ENCODE results near the gene MATR3. TPM values are rescaled to one million over a fixed set of nuclear protein-coding genes. Genes with fewer than 3 reads are reported as not detected.

MATR3 gene, protein sequence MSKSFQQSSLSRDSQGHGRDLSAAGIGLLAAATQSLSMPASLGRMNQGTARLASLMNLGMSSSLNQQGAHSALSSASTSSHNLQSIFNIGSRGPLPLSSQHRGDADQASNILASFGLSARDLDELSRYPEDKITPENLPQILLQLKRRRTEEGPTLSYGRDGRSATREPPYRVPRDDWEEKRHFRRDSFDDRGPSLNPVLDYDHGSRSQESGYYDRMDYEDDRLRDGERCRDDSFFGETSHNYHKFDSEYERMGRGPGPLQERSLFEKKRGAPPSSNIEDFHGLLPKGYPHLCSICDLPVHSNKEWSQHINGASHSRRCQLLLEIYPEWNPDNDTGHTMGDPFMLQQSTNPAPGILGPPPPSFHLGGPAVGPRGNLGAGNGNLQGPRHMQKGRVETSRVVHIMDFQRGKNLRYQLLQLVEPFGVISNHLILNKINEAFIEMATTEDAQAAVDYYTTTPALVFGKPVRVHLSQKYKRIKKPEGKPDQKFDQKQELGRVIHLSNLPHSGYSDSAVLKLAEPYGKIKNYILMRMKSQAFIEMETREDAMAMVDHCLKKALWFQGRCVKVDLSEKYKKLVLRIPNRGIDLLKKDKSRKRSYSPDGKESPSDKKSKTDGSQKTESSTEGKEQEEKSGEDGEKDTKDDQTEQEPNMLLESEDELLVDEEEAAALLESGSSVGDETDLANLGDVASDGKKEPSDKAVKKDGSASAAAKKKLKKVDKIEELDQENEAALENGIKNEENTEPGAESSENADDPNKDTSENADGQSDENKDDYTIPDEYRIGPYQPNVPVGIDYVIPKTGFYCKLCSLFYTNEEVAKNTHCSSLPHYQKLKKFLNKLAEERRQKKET
- total RNA-seq (100 to 1,000 TPM; 184 to 297 (median 227) TPM), polyA plus RNA-seq (100 to 1,000 TPM; 174 to 222 TPM)
- long read RNA-seq, donor 1, full-length matches to known transcripts: 83 of 854 reads
- long read RNA-seq, donor 1, partial matches to known transcripts: 676 of 854 reads
- long read RNA-seq, donor 1, other reads (novel, unspliced or antisense): 95 of 854 reads
- long read RNA-seq, donor 2, full-length matches to known transcripts: 47 of 401 reads
- long read RNA-seq, donor 2, partial matches to known transcripts: 354 of 401 reads
- long read RNA-seq, donor 2, other reads (novel, unspliced or antisense): 0 of 401 reads
- long read RNA-seq, donor 3, full-length matches to known transcripts: 541 of 679 reads
- long read RNA-seq, donor 3, partial matches to known transcripts: 26 of 679 reads
- long read RNA-seq, donor 3, other reads (novel, unspliced or antisense): 112 of 679 reads

DNA sequence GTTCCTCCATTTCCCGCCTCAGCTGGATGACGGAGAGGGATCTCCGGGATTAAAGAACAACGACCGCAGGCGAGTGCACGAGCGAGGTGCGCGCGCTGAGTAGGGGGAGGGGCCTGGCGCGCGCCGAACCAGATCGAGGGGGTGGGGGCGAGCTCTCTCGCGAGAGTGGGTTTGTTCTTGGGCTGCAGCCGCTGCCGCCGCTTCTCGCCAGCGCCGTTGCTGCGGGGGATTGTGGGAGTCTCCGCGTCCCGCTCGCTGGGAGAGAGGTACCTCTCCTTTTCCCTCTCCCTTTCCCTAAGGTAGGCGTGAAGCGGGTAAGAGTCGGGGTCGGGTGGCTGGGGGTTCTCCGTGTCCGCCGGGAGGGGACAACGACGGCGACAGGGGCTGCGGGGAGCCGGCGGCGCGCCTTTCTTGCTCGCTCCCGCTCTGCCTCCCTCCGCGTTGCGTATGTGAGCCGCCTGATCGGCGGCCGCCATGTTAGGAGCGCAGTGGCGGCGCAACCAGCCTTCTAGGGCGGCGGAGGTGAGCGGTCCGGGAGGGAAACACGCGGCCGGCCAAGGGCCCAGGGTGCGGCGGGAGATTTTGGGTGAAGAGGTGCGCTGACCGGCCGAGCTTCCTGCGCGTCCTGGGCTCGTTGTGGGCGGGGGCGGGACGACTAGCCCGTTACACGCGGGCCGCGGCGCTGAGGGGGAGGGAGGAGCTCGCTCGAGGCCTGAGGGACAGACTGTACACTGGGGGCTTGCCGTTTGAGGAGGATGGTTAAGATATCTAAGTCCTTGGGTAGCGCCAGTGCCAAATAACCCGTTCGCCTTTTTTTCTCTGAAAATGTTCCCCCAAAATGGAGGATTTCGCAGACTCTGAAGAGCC, at the start of gene MATR3:
MATR3 (plus strand) TSS at position 234 of the 867 bp plus-strand sequence. CDS start 13,676 bp downstream, outside the sequence.
- 0% methylated on average over 72 to 88 of the region's 88 CpGs for WGBS, 3 donors
- no peaks in the 10 kb centered on the region for H3K9me3 ChIP-seq
- H3K4me3 ChIP-seq: peak within 1 kb of the TSS; percentile 95
- H3K27ac ChIP-seq: peak within 1 kb of the TSS; percentile 95 to 100
- intact Hi-C loops (cut with DNase I): loop anchor here in 1 of 4 donors (5.0 kb wide), 1 partner anchor 49 kb away; the partner anchor contains the start of gene PAIP2
- no peaks in the 10 kb centered on the region for H3K27me3 ChIP-seq
- H3K4me1 ChIP-seq (ENCODE audit: insufficient read depth): peaks cover 10% of the 10 kb centered on the region
- no peaks in the 10 kb centered on the region for H3K36me3 ChIP-seq
- DNase-seq: peak; percentile 96 to 98 (median 97)
- TF ChIP-seq, protein P1, sequence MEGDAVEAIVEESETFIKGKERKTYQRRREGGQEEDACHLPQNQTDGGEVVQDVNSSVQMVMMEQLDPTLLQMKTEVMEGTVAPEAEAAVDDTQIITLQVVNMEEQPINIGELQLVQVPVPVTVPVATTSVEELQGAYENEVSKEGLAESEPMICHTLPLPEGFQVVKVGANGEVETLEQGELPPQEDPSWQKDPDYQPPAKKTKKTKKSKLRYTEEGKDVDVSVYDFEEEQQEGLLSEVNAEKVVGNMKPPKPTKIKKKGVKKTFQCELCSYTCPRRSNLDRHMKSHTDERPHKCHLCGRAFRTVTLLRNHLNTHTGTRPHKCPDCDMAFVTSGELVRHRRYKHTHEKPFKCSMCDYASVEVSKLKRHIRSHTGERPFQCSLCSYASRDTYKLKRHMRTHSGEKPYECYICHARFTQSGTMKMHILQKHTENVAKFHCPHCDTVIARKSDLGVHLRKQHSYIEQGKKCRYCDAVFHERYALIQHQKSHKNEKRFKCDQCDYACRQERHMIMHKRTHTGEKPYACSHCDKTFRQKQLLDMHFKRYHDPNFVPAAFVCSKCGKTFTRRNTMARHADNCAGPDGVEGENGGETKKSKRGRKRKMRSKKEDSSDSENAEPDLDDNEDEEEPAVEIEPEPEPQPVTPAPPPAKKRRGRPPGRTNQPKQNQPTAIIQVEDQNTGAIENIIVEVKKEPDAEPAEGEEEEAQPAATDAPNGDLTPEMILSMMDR (IDR thresholded peaks at IDR 0.05): peak in 2 of 3 donors; percentile 6 to 40
- TF ChIP-seq EP300 (IDR thresholded peaks at IDR 0.05): peak; percentile 51
- peak; percentile 98 for TF ChIP-seq POLR2A (IDR thresholded peaks at IDR 0.05)

DNA sequence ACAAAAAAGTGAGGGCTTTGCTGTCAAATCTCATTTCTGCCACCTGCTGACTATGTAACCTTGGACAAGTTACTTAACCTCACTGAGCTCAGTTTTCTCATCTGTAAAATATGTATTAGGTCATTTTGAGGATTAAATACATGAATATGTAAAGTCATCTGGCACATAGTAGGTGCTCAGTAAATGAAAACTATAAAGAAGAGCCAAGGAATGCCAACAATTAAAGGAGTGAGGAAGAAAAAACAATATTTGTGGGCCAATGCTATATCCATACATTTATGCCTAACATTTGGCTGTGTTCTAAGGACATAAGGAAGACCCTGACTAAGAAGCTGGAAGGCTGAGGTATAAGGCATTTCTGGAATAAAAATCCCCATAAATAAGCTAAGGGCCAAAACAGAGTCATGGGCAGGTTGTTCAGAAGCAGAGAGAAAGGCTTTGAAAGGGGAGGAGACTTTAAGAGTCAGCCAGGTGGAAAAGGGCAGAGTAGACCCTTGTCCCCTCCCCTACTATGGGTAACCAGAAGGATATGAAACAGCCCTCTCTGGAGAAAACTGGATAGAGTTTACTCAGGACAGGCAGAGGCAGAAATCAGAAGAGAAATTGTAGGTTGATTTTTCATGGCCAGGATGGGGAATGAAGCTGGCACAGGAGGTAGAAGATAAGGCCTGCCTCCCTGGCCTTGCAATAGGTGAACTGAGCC, 47.8 kb upstream of the MATR3 start:
- DNase-seq: no peak
- no peaks in the 10 kb centered on the region for H3K9me3 ChIP-seq
- no peaks in the 10 kb centered on the region for H3K27me3 ChIP-seq
- no peak overlapping the region for H3K27ac ChIP-seq
- no peak for TF ChIP-seq EP300 (IDR thresholded peaks at IDR 0.05)
- TF ChIP-seq, protein P1 (IDR thresholded peaks at IDR 0.05): no peak
- no peaks in the 10 kb centered on the region for H3K36me3 ChIP-seq
- no peak overlapping the region for H3K4me3 ChIP-seq
- intact Hi-C loops (cut with DNase I): no loop called here
- H3K4me1 ChIP-seq (ENCODE audit: insufficient read depth): no peaks in the 10 kb centered on the region

DNA sequence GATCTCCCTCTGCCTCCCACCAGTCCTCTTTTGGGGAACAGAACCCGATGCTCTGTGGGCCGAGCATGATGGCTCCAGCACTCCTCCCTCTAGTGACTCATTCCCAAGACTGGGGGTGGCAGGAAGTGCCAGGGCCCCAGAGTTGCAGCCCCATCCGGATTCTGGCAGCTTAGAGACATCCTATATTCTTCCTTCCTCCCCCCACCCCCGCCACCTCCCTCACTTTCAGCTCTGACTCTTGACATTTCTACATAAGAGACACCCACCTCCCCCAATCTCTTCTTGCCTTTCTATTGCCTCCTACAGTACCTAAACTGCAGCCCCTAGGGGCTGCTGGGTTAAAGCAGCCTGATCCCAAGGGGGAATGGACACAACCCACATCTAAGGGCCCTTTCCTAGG, 47.1 kb upstream of the MATR3 start:
- Histone ChIP-seq H3K27ac (no peak overlapping the region), H3K9me3 (no peaks in the 10 kb centered on the region), H3K4me3 (no peak overlapping the region), H3K36me3 (no peaks in the 10 kb centered on the region), H3K27me3 (no peaks in the 10 kb centered on the region), H3K4me1 (ENCODE audit: insufficient read depth) (no peaks in the 10 kb centered on the region)
- WGBS, 3 donors: 44 to 46% (median 45%) methylated on average over 4 of the region's 4 CpGs
- intact Hi-C loops (cut with DNase I): no loop called here
- TF ChIP-seq, protein P1 (IDR thresholded peaks at IDR 0.05): no peak
- TF ChIP-seq POLR2A (IDR thresholded peaks at IDR 0.05) (no peak), EP300 (IDR thresholded peaks at IDR 0.05) (no peak)
- no peak for DNase-seq
